Measurements from ENCODE around the gene USH2A. TPM values are rescaled to one million over a fixed set of nuclear protein-coding genes. Genes with fewer than 3 reads are reported as not detected.
A peak's percentile ranks its signal among the peaks of the same experiment; 100 is the strongest.

Gene USH2A
- total and polyA plus RNA-seq, 8 donors = 0.03 to 0.06 (median 0.04) TPM; not detected in 2

DNA sequence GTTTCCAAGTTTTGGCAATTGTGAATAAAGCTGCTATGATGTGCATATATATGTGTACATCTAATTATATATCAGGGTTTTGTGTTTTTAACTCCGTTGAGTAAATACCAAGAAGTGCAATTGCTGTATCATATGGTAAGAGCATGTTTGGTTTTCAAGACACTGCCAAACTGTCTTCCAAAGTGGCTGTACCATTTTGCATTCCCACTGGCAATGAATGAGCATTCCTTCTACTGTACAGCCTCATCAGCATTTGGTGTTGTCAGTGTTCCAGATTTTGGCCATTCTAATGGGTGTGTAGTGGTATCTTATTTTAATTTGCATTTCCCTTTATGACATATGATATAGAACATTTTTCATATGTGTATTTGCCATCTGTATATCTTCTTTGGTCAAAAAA, 246.3 kb downstream of the USH2A start:
- intact Hi-C loops (cut with DNase I) = no loop called here
- no peak overlapping the region for H3K4me3 ChIP-seq
- no peaks in the 10 kb centered on the region for H3K4me1 ChIP-seq
- no peaks in the 10 kb centered on the region for H3K36me3 ChIP-seq
- H3K9me3 ChIP-seq = no peaks in the 10 kb centered on the region
- H3K27ac ChIP-seq = no peak overlapping the region
- DNase-seq = no peak
- no peak for TF ChIP-seq CTCF (IDR thresholded peaks at IDR 0.05)
- H3K27me3 ChIP-seq = no peaks in the 10 kb centered on the region
- no peak for ATAC-seq

- H3K4me1 ChIP-seq = no peaks in the 10 kb centered on the region
- TF ChIP-seq CTCF (IDR thresholded peaks at IDR 0.05) = no peak
- no peaks in the 10 kb centered on the region for H3K36me3 ChIP-seq
- no peak for ATAC-seq
- no peaks in the 10 kb centered on the region for H3K27me3 ChIP-seq
- H3K4me3 ChIP-seq = no peak overlapping the region
- H3K27ac ChIP-seq = no peak overlapping the region
- no peak for DNase-seq
- intact Hi-C loops (cut with DNase I) = no loop called here
- H3K9me3 ChIP-seq = no peaks in the 10 kb centered on the region
Observed at GRCh38 chr1:216175714-216176113, 247.5 kb downstream of the USH2A start.

DNA sequence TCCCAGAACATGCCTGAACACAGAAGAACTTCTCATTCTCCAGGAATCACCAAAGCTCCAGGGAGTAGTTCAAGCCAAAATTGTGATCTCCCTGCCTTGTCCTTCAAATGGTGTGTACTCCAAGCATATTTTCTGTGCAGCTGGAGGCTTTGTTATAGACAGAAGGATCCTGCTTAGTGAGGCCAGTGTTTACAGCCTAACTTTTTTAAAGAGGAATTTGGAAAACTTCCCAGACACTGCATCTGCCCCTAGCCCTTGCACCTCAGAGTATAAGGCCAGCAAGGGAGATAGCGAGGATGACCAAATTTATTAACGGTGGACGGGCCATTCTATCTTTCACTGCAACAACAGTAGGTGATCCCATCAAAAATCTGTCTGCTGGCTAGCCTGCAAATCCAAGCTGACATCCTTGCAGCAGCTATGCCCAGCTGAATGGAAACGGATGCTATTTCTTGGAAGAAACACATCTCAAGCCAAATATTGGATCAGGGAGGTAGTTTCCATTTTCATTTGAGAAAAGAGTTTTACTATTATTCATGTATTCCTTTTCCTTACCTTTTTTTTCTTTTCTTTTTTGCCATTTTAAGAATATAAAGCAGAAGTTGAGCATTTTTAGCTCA, 249.8 kb downstream of the USH2A start:
- DNase-seq (peak in 1 of 4 donors; percentile 10), ATAC-seq (no peak)
- intact Hi-C loops (cut with DNase I) = no loop called here
- no peak for TF ChIP-seq CTCF (IDR thresholded peaks at IDR 0.05)
- H3K36me3 ChIP-seq = no peaks in the 10 kb centered on the region
- H3K27me3 ChIP-seq = no peaks in the 10 kb centered on the region
- H3K27ac ChIP-seq = no peak overlapping the region
- no peak overlapping the region for H3K4me3 ChIP-seq
- H3K4me1 ChIP-seq = no peaks in the 10 kb centered on the region
- no peaks in the 10 kb centered on the region for H3K9me3 ChIP-seq

DNA sequence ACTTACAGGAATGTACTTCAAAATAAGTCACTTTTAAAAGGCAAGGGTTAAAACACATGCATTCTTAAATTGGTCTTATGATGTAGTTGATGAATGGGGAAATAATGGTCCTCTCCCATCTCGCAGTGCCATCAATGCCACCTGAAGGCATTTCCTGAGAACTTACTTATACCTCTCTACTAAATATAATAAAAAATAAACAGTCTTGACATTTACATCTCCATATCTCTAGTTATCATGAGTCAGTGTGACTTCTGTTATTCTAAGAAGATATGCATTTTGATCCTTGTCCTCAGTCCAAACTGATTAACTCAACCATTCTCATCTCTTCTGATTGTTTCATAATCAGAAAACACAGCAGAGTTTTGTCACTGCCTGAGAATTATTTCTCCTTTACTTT, 253.9 kb downstream of the USH2A start:
- no peak for ATAC-seq
- H3K9me3 ChIP-seq = no peaks in the 10 kb centered on the region
- DNase-seq = no peak
- no peaks in the 10 kb centered on the region for H3K36me3 ChIP-seq
- no peak for TF ChIP-seq CTCF (IDR thresholded peaks at IDR 0.05)
- no peaks in the 10 kb centered on the region for H3K27me3 ChIP-seq
- no peak overlapping the region for H3K27ac ChIP-seq
- no peak overlapping the region for H3K4me3 ChIP-seq
- intact Hi-C loops (cut with DNase I) = no loop called here
- H3K4me1 ChIP-seq = no peaks in the 10 kb centered on the region

DNA sequence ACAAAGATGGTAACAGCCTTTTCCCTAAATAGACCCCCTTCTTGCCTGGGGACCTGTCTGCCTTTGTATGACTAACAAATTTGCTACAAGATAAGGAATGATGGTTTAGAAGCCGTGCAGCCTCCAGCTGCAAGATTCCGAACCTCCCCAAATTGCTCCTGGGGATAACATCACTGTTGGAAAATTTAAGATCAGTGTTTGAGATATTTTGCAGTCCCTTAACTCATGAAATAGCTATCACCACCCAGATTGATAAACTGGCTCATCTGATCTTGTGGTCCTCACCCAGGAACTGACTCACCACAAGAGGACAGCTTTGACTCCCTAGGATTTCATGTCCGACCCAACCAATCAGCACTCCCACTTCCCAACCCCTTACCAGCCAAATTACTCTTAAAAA, 254.7 kb downstream of the USH2A start:
- no peak for TF ChIP-seq CTCF (IDR thresholded peaks at IDR 0.05)
- Histone ChIP-seq H3K4me1 (no peaks in the 10 kb centered on the region), H3K27me3 (no peaks in the 10 kb centered on the region), H3K9me3 (no peaks in the 10 kb centered on the region), H3K36me3 (no peaks in the 10 kb centered on the region), H3K4me3 (no peak overlapping the region), H3K27ac (no peak overlapping the region)
- ATAC-seq (no peak), DNase-seq (no peak)
- intact Hi-C loops (cut with DNase I) = no loop called here

Measured in left lung (tissue), 10 donors.